HUDEP-2 (cell line): Measurements from ENCODE around the gene ZFHX2.
"Not testable (repeated sequence)": the region's sequence is repeated elsewhere in the genome, so short reads cannot be mapped to it uniquely, and the experiment has no call there.

Experiments
- DNase-seq, 76 experiments: peaks; one replicate each; lab custom pipeline; 2025; ENCODE audit not compliant: unreplicated experiment in 76 of 76; lab: John Stamatoyannopoulos, UW

Gene ZFHX2

GRCh38 chr14:23551266-23552028 is at the start of gene ZFHX2:
Gene ZFHX2, minus strand, starts transcription at chr14:23551765. Its CDS starts 16,440 bp downstream, at chr14:23535325.
- peak in 66 of 76 experiments; percentile 17 to 80 (median 57) for DNase-seq

DNA sequence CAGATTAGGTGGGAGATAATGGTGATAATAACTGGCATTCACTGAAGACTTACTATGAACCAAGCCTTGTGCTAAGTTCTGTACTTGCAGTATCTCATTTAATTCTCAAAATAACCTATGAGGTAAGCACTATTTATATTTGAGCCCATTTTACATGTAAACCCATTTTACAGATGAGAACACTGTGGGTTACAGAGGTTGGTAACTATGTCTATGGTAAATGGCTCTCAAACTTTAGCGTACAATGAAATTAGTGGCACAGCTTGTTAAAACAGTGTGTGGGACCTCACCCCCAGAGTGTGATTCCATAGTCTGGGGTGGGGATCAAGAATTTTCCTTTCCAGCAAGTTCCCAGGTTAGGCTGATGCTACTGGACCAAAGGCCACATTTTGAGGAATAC is 49.2 kb upstream of the ZFHX2 start:
- no peak for DNase-seq

DNA sequence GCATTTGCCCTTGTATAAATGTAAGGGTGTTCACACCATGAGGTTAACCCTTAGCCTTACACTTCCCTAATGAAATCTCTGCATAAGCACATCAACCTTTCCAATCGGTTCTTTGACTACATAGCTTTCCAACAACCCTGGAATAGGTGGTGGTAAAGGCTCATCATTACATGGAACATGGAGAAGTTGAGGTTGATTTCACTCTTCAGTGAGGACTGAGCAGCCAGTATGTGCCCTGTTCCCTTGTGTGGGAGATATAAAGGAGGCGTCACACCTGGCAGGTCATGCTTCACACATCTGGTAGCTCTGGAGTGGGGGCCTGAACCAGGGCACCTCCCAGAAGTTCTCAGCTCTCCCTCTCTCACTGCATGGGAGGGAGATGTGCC is 48.8 kb upstream of the ZFHX2 start:
- DNase-seq, result no peak

GRCh38 chr14:23594191-23594590 is 42.6 kb upstream of the ZFHX2 start:
- not testable (repeated sequence) for DNase-seq

GRCh38 chr14:23590198-23590597 is 38.6 kb upstream of the ZFHX2 start:
- no peak for DNase-seq

- DNase-seq, result no peak
These were observed 38.0 kb upstream of the ZFHX2 start for GRCh38 chr14:23589606-23590005.

- peak in 72 of 76 experiments; percentile 17 to 91 (median 72) for DNase-seq
These were observed 37.5 kb upstream of the ZFHX2 start for GRCh38 chr14:23588884-23589598.

- DNase-seq, result not testable (repeated sequence)
These were observed 33.1 kb upstream of the ZFHX2 start for GRCh38 chr14:23584527-23585203.

DNA sequence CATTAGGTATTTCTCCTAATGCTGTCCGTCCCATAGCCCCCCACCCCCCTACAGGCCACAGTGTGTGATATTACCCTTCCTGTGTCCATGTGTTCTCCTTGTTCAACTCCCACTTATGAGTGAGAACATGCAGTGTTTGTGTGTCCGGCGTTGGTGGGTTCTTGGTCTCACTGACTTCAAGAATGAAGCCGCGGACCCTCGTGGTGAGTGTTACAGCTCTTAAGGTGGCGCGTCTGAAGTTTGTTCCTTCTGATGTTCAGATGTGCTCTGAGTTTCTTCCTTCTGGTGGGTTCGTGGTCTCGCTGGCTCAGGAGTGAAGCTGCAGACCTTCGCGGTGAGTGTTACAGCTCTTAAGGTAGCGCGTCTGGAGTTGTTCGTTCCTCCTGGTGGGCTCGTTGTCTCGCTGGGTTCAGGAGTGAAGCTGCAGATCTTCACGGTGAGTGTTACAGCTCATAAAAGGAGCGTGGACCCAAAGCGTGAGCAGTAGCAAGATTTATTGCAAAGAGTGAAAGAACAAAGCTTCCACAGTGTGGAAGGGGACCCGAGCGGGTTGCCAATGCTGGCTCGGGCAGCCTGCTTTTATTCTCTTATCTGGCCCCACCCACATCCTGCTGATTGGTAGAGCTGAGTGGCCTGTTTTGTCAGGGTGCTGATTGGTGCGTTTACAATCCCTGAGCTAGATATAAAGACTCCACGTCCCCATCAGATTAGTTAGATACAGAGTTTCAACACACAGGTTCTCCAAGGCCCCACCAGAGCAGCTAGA is 32.4 kb upstream of the ZFHX2 start:
- DNase-seq, result not testable (repeated sequence)

GRCh38 chr14:23582906-23583760 is 31.6 kb upstream of the ZFHX2 start:
- no peak for DNase-seq

DNA sequence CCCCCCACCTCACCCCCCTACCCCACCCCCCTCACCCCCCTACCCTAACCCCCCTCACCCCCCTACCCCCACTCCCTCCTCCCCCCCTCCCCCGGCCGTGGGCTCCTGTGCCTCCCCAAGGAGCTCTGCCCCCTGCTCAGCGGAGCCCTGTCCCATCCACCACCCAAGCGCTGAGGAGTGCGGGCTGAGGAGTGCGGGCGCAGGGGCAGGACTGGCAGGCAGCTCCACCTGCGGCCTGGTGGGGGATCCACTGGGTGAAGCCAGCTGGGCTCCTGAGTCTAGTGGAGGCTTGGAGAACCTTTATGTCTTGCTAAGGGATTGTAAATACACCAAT is 29.4 kb upstream of the ZFHX2 start:
- no peak for DNase-seq

- DNase-seq, result no peak
These were observed 28.8 kb upstream of the ZFHX2 start for GRCh38 chr14:23580152-23580926.

DNA sequence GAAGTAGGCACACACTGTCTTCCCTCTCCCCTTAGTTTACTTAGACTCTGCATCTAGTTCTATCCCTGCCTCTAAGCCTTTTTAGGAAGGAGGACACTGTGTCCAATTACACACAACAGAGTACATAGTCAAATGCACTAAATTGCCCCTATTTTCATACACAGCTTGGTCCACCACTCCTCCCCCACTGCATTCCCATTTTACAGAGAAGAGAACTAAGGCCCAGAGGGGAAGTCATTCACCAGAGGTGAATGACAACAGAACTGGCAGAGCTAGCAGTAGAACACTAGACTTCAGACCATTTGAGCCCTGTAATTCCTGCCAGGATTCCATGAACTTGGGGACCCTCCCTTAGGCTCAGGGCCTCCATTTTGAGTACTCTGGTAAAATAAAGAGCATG is 28.2 kb upstream of the ZFHX2 start:
- DNase-seq, result no peak

GRCh38 chr14:23579311-23579630 is 27.7 kb upstream of the ZFHX2 start:
- no peak for DNase-seq

DNA sequence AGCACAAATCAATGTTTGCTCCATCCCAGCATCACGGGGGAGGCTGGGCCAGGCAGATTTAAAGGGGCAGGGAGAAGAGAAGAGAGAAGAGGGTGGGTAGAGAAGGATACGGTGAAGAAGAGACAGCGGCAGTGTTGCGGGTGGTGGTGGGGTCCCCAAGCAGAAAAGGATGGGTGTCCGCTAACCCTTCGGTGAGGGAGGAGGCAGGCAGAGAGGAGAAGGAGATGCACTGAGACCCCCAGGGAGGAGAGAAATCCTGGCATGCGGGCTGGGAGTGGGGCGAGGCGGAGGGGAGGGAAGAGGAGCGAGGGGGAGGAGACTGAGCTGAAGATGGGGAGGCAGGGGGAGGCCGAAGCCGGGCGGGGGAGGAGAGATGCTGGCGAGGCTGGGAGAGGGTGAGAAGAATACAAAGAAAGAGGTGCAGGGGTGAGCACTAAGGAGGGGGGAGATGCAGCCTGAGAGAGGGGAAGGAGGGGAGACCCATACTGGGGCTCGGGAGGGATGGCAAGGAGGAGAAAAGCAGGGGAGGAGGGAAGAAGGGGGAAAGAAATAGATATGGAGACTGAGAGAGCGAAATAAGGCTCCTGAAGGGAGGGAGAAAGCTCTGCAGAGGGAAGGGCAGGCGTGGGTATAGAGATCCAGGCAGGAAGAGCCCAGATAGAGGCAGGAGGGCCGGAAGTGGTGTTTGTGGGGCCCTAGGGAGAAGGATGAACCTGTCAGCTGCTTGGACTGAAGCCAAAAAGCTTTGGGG is 27.2 kb upstream of the ZFHX2 start, which contains the start of gene JPH4:
TSS of gene JPH4 (minus strand) at position 231 of the 751 bp plus-strand sequence. CDS start 1,337 bp downstream, outside the sequence.
- DNase-seq, result no peak

DNA sequence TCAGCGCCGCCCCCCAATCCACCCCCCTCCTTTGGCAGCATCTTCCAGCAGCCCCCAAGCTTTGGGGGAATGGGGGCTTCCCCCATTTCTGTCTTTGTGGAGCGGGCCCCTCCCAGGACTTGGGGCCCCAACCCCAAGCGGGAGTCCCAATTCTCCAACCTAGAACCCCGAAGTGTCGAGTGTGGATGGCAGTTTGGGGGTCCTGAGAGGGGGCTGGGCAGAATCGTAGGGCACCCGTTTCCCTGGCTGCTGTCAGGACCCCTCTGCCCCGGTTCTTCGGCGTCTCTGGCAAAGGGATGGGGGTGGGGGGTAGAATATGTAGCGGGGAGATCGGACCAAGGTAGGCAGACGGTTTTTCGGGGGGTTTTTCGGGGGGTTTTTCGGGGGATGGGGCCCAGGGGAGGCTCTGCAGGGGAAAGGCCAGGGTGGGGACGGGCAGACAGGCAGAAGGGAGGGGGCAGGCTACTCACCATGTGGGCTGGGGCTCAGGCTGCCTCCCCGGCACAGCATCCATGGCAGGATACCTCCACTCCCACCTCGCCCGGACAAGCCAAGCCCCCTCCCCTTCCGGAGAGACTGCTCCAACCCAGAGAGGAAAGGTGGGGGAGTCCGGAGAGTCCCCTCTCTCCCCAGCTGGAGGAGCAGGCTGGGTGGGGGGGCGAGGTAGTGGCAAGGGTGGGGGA is 26.3 kb upstream of the ZFHX2 start:
- DNase-seq, result no peak

GRCh38 chr14:23577004-23577681 is 25.6 kb upstream of the ZFHX2 start:
- no peak for DNase-seq
